Measurements from ENCODE around the gene SMIM23. TPM values are rescaled to one million over a fixed set of nuclear protein-coding genes. Genes with fewer than 3 reads are reported as not detected.

SMIM23 gene
- total RNA-seq: not detected

DNA sequence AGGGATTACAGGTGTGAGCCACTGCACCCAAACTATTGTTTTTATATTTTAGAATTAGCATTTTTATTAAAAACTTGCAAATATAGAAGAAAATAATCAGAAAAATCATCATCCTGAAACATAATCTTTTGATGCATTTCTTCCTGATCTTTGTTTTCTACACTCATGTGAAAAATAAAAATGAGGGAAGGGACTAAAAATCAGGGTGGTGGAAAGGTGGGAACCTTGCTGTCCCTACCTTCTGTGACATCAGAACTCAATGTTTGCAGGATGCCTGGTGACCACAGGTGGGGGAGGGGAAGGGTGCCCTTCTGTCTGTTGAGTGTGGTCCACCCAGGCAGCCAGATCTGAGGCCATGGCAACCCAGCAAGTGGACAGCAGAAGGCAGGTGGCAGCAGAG, at the start of gene SMIM23:
Gene SMIM23, plus strand, starts transcription at position 301 of the 400 bp plus-strand sequence. Its CDS starts 55 bp downstream, at position 356.
- Histone ChIP-seq H3K4me1 (no peaks in the 10 kb centered on the region), H3K9me3 (no peaks in the 10 kb centered on the region), H3K36me3 (no peaks in the 10 kb centered on the region), H3K4me3 (no peak within 1 kb of the TSS), H3K27ac (no peak within 1 kb of the TSS), H3K27me3 (peaks cover 0 to 7% (median 0%) of the 10 kb centered on the region in 4 donors)
- TF ChIP-seq, protein P1, sequence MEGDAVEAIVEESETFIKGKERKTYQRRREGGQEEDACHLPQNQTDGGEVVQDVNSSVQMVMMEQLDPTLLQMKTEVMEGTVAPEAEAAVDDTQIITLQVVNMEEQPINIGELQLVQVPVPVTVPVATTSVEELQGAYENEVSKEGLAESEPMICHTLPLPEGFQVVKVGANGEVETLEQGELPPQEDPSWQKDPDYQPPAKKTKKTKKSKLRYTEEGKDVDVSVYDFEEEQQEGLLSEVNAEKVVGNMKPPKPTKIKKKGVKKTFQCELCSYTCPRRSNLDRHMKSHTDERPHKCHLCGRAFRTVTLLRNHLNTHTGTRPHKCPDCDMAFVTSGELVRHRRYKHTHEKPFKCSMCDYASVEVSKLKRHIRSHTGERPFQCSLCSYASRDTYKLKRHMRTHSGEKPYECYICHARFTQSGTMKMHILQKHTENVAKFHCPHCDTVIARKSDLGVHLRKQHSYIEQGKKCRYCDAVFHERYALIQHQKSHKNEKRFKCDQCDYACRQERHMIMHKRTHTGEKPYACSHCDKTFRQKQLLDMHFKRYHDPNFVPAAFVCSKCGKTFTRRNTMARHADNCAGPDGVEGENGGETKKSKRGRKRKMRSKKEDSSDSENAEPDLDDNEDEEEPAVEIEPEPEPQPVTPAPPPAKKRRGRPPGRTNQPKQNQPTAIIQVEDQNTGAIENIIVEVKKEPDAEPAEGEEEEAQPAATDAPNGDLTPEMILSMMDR (IDR thresholded peaks at IDR 0.05): no peak
- no peak for TF ChIP-seq POLR2A (IDR thresholded peaks at IDR 0.05)
- intact Hi-C loops (cut with DNase I): no loop called here
- no peak for DNase-seq

DNA sequence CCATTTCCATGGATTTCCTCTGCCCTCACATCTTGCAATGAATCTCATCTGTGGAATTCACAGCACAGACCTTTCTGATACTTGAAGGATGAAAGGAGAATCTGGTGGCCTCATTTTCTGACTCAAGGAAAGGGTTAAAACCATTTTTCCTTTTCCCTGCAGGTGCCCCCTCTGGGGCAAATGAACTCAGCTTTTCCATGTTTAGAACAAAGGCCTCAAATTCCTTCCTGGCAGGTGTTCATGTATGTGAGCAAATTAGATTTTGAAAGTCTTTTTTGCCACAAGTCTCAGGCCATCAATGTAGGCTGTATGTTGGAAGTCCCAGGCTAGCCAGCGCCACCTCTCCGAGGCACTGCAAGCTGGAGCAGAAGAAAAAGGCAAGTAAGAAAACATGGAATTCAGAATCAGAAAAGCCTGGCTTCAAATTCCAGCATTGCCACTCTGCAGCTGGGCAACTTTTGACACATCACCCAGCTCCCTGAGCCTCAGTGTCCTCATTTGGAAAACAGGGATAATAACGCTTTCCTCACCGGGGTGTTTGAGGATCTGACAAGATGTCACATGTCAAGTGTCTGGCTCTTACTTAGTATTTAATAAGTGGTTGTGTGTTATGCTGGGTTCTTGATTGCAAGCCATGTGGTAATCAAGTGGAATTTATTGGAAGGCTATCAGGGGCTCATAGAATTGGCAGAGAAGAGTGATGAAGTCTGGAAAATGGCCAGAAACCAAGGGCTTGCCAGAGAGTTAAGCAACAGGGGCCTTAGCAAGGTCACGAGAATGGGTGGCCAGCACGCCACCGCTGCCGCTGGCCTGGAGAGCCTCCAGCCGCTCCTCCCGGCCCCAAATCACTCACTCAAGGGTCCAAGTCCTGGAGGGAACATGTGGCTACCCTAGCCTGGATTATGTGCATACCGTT, 48.4 kb upstream of the SMIM23 start:
- DNase-seq: no peak
- Histone ChIP-seq H3K9me3 (no peaks in the 10 kb centered on the region), H3K27me3 (peaks cover 0 to 4% (median 0%) of the 10 kb centered on the region in 4 donors), H3K27ac (no peak overlapping the region), H3K4me3 (no peak overlapping the region), H3K36me3 (no peaks in the 10 kb centered on the region), H3K4me1 (peaks cover 0 to 15% (median 7%) of the 10 kb centered on the region in 3 donors)
- 49 to 58% methylated on average over 10 to 11 of the region's 11 CpGs for WGBS, 2 donors
- TF ChIP-seq, protein P1 (IDR thresholded peaks at IDR 0.05): no peak
- TF ChIP-seq POLR2A (IDR thresholded peaks at IDR 0.05): no peak
- intact Hi-C loops (cut with DNase I): no loop called here

DNA sequence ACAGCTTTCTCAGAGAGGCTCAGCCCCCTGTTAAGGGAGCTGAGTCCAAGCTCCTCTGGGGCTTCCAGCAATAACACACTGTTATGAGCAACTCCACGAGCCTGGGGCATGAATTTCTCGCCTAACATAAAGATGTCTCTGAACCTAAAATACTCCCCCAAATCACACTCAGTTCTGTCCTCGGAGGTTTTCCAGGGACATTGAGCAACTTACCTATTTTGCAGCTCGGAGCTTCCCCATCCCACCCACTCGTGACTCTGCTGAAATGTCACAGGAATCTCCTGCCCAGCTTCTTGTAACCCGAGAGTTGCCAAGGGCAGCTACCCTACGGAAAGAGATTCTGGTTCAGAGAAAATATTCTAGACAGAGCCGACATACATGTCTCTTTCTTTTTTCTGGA, 47.1 kb upstream of the SMIM23 start:
- TF ChIP-seq, protein P1 (IDR thresholded peaks at IDR 0.05): no peak
- TF ChIP-seq POLR2A (IDR thresholded peaks at IDR 0.05): no peak
- 79 to 82% methylated on average over 8 of the region's 8 CpGs for WGBS, 2 donors
- Histone ChIP-seq H3K27me3 (peaks cover 0 to 4% (median 0%) of the 10 kb centered on the region in 4 donors), H3K4me1 (peaks cover 0 to 15% (median 7%) of the 10 kb centered on the region in 3 donors), H3K4me3 (no peak overlapping the region), H3K9me3 (no peaks in the 10 kb centered on the region), H3K36me3 (no peaks in the 10 kb centered on the region), H3K27ac (no peak overlapping the region)
- intact Hi-C loops (cut with DNase I): no loop called here
- no peak for DNase-seq

DNA sequence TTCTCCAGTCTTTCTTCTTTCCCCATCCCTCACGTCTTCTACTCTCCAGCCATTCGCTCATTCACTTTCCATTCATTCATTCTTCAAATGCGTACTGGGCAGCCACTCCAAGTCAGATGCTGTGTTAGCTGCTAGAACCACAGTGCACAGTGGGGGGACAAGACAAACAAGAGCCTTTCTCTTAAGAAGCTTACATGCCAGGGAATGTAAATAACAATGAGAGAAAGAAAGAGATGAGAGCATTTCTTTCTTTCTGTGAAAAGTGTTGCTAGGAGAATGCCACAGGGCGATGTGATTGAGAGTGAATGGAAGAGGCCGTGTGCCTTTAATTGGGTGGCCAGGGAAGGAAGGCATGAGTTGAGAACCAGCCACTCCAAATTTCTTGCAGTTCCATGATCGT, 46.3 kb upstream of the SMIM23 start:
- intact Hi-C loops (cut with DNase I): no loop called here
- peaks cover 0 to 15% (median 7%) of the 10 kb centered on the region in 3 donors for H3K4me1 ChIP-seq
- no peaks in the 10 kb centered on the region for H3K36me3 ChIP-seq
- H3K27ac ChIP-seq: no peak overlapping the region
- H3K9me3 ChIP-seq: no peaks in the 10 kb centered on the region
- DNase-seq: no peak
- TF ChIP-seq, protein P1 (IDR thresholded peaks at IDR 0.05): no peak
- TF ChIP-seq POLR2A (IDR thresholded peaks at IDR 0.05): no peak
- WGBS, 2 donors: 88 to 91% methylated on average over 6 of the region's 6 CpGs
- H3K27me3 ChIP-seq: peaks cover 0 to 4% (median 0%) of the 10 kb centered on the region in 4 donors
- H3K4me3 ChIP-seq: no peak overlapping the region

DNA sequence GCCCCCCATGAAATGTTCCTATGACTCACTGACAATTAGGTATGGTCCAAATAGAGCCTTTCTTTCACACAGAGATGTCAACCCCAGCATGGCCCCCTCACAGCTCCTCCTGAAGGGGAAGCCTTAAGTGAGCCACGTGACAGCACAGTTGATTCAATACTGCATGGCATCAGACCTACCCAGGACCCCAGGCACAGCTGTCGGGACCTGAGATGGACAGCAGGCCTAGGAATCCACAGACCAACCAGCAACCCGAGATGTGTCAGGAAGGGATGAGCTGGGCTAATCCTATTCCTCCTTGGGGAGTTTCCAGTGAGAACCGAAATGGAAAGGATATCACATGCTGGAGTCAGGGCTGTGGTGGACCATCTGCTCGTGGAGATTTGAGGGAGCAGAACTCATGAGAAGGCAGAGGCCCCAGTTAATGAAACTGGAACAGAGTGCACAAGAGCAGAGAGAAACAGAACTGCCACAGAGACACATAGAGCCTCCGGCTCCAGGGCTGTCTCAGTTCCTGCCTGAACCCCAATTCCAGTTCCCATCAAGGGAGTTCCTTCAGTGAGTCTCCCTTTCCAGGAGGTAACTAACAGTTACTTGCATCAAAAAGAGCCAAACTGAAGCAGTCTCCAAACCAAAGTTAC, 42.1 kb upstream of the SMIM23 start:
- Histone ChIP-seq H3K9me3 (no peaks in the 10 kb centered on the region), H3K4me1 (peaks cover 0 to 12% (median 0%) of the 10 kb centered on the region in 3 donors), H3K36me3 (no peaks in the 10 kb centered on the region), H3K4me3 (no peak overlapping the region), H3K27ac (no peak overlapping the region), H3K27me3 (no peaks in the 10 kb centered on the region)
- intact Hi-C loops (cut with DNase I): no loop called here
- no peak for DNase-seq
- 69 to 90% methylated on average over 1 to 4 of the region's 6 CpGs for WGBS, 2 donors
- TF ChIP-seq, protein P1 (IDR thresholded peaks at IDR 0.05): no peak
- no peak for TF ChIP-seq POLR2A (IDR thresholded peaks at IDR 0.05)
